GM23338 (cell line): ENCODE results near the gene MTHFD1L.

Experiments
- CREB1 ChIP-seq: fragments of 250-450 bp; sonication (Bioruptor Pico); IDR thresholded peaks from 2 replicates; pipeline ENCODE4 v1.5.0; 2020; ENCODE audit warnings: low read depth, mild to moderate bottlenecking, moderate library complexity
- CTCF ChIP-seq, 2 experiments: fragments of 200-600 bp in 1 of 2; sonication (generic) in 1 of 2; conservative IDR thresholded peaks; 2 replicates each; pipeline versions ENCODE4 v1.5.1 to v1.6.1; 2016 to 2017; ENCODE audit warnings: antibody characterized with exemption in 2 of 2, low read depth in 2 of 2, mild to moderate bottlenecking in 2 of 2, moderate library complexity in 1 of 2
- ETS1 ChIP-seq: IDR thresholded peaks from 2 replicates; pipeline ENCODE4 v1.6.1; 2016; ENCODE audit warnings: antibody characterized with exemption
- EZH2 ChIP-seq: fragments of 200-600 bp; sonication (generic); IDR thresholded peaks from one replicate; pipeline ENCODE4 v1.8.0; 2017; ENCODE audit warnings: antibody characterized with exemption, mild to moderate bottlenecking, low read depth; ENCODE audit not compliant: unreplicated experiment
- EZH2phosphoT487 ChIP-seq: fragments of 200-600 bp; sonication (generic); IDR thresholded peaks from one replicate; pipeline ENCODE4 v1.8.1; 2018; ENCODE audit warnings: antibody characterized with exemption; ENCODE audit not compliant: unreplicated experiment
- NANOG ChIP-seq: IDR thresholded peaks from 2 replicates; pipeline ENCODE4 v1.6.1; 2016; ENCODE audit warnings: antibody characterized with exemption, borderline replicate concordance
- POLR2AphosphoS5 ChIP-seq: IDR thresholded peaks from 2 replicates; pipeline ENCODE4 v1.6.1; 2016; ENCODE audit warnings: antibody characterized with exemption, low read depth
- REST ChIP-seq: IDR thresholded peaks from one replicate; pipeline ENCODE4 v1.6.1; 2018; ENCODE audit warnings: antibody characterized with exemption; ENCODE audit not compliant: unreplicated experiment
- ZNF331 ChIP-seq: fragments of 250-450 bp; sonication (Bioruptor Pico); IDR thresholded peaks from 2 replicates; pipeline ENCODE4 v1.5.0; 2020; ENCODE audit warnings: low read depth, mild to moderate bottlenecking, moderate library complexity

- TF ChIP-seq CTCF (conservative IDR thresholded peaks at IDR 0.05; ENCODE audit: low read depth in 2 of 2) = no peak
- TF ChIP-seq REST = no peak
- TF ChIP-seq EZH2phosphoT487 = no peak
- no peak for TF ChIP-seq POLR2AphosphoS5
- no peak for TF ChIP-seq ETS1
- TF ChIP-seq EZH2 = no peak
- TF ChIP-seq ZNF331 (CRISPR knock-in tag) = no peak
- no peak for TF ChIP-seq CREB1 (CRISPR knock-in tag)
- no peak for TF ChIP-seq NANOG
Measured at GRCh38 chr6:151098166-151098565, 232.7 kb downstream of the MTHFD1L start.
